MG63 (cell line): ENCODE results near the gene CMTM5. TPM values are rescaled to one million over a fixed set of nuclear protein-coding genes. Genes with fewer than 3 reads are reported as not detected.
"Not testable (repeated sequence)": the region's sequence is repeated elsewhere in the genome, so short reads cannot be mapped to it uniquely, and the experiment has no call there.

Source experiments
- DNase-seq: peaks from one replicate; pipeline ENCODE4 v3.0.0-alpha.2; 2020
- H3K27me3 ChIP-seq: fragments of 250-450 bp; sonication (Bioruptor Pico); 2 replicates; pipeline ENCODE4 v1.5.1; 2020; ENCODE audit warnings: mild to moderate bottlenecking, moderate library complexity
- H3K36me3 ChIP-seq: fragments of 250-450 bp; sonication (Bioruptor Pico); 2 replicates; pipeline ENCODE4 v1.5.1; 2020; ENCODE audit warnings: mild to moderate bottlenecking, moderate library complexity
- H3K4me3 ChIP-seq: fragments of 250-450 bp; sonication (Bioruptor Pico); 2 replicates; pipeline ENCODE4 v1.5.1; 2020; ENCODE audit warnings: mild to moderate bottlenecking, moderate library complexity
- H3K9me3 ChIP-seq: fragments of 250-450 bp; sonication (Bioruptor Pico); 2 replicates; pipeline ENCODE4 v1.5.1; 2020; ENCODE audit warnings: mild to moderate bottlenecking, moderate library complexity
- total RNA-seq: library from RNA; depleted of rRNA; stranded (reverse); fragments of >200 nt; shearing (Covaris generic); gene quantifications from 2 replicates; pipeline ENCODE4 v1.2.3, GENCODE V29; 2014; ENCODE audit warnings: low replicate concordance; rRNA removed

The CMTM5 gene
- total RNA-seq, 1 experiment from 2014 or later: not detected

DNA sequence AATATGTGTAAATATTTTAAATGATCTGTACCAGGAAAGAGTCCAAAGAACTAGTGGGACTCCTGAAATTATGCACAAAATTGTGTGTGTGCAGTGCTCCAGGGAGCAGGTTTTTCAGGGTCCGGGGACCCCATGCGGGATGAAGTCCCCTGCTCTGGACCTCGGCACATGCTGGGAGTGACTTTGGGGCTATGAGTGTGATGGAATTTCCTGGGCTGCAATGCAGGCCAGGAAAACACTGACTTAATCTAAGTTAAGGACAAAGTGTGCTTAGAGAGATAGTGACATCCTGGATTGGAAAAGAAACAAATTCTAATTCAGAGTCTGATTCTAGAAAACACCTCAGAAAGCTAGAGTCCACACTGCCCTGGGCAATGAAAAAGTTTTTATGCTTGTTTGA, 37.4 kb downstream of the CMTM5 start:
- Histone ChIP-seq H3K9me3 (no peaks in the 10 kb centered on the region), H3K27me3 (no peaks in the 10 kb centered on the region), H3K4me3 (no peak overlapping the region), H3K36me3 (no peaks in the 10 kb centered on the region)
- no peak for DNase-seq

DNA sequence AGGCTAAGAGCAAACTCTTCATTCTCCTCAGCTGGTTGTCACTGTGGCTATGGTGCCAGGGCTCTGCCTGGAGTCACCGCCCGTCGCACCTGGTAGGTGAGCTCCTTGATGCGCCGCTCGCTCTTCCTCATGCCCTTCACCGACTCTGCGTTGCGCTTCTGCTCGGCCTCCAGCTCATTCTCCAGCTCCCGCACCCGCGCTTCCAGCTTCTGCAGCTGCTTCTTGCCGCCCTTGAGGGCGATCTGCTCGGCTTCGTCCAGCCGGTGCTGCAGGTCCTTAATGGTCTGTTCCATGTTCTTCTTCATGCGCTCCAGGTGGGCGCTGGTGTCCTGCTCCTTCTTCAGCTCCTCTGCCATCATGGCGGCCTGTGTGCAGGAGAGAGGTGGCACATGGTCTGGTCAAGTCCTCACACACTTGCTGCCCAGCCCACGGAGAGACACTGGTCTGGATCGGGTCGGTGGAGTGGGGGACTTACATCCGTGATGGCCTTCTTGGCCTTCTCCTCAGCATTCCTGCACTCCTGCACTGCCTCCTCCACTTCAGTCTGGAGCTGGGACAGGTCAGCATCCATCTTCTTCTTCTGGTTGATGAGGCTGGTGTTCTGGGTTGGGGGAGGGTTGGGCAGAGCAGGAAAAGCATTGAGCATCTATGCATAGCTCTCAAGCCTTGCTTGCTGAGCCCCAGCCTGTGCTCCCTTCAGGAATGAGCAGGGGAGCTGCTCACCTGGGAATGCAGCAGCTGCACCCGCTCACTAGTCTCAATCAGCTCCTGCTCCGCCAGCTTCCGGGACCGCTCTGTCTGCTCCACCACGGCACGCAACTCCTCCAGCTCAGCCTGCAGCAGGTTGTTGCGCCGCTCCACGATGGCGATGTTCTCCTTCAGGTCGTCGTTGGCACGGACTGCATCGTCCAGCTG, 38.3 kb downstream of the CMTM5 start:
- Histone ChIP-seq H3K27me3 (no peaks in the 10 kb centered on the region), H3K4me3 (no peak overlapping the region), H3K36me3 (no peaks in the 10 kb centered on the region), H3K9me3 (no peaks in the 10 kb centered on the region)
- no peak for DNase-seq

DNA sequence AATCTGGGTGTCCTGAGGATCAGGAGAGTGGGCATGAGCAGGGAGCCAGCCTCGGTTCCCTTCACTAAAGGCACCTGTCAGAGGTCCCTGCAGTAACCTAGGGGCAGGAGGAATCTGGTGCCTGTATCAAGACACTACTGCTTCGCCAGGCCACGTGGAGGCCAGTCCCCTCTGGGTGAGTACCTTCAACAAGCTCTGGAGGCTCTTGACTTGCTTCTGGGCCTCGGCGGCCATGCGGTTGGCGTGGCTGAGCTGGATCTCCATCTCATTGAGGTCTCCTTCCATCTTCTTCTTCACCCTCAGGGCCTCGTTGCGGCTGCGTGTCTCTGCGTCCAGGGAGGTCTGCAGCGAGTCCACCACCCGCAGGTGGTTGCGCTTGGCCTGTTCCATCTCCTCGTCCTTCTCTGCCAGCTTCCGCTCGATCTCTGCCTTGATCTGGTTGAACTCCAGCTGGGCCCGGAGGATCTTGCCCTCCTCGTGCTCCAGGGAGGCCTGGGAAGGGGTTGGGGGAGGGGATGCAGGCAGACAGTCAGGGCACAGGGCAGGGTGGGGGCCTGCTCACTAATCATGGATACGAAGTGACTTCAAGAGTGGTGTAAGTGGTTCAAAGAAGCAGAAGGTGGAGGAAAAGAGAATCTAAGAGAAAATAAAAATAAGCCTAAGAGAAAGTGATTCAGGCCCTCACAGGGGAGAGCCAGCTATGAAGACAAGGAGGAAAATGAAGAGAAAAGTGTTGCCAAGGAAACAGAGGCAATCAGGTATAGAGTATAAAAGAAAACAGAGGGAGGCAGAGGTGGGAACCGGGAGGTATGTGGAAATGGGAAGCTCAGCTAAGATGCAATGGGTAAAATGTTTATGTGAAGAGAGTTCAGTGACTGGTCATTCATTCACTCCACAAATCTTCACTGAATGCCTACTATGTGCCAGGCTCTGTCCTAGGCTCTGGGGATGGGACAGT, 39.3 kb downstream of the CMTM5 start:
- H3K27me3 ChIP-seq: no peaks in the 10 kb centered on the region
- no peak for DNase-seq
- no peaks in the 10 kb centered on the region for H3K9me3 ChIP-seq
- H3K36me3 ChIP-seq: no peaks in the 10 kb centered on the region
- no peak overlapping the region for H3K4me3 ChIP-seq

DNA sequence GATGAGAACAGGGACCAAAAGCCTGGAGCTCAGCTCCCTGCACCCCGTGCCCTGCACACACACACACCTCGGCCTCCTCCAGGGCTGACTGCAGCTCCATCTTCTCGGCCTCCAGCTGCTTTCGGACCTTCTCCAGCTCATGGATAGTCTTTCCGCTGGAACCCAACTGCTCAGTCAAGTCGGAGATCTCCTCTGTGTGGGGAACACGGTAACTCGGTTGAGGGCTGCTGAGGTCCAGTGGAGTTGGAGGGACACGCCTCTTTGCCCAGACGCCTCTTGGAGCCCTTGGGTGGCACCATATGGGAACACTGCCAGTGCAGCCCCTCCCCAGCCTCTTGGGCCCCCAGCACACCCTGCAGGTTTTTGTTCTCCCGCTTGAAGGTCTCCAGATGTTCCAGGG, 40.0 kb downstream of the CMTM5 start:
- no peaks in the 10 kb centered on the region for H3K9me3 ChIP-seq
- no peaks in the 10 kb centered on the region for H3K36me3 ChIP-seq
- H3K27me3 ChIP-seq: no peaks in the 10 kb centered on the region
- no peak overlapping the region for H3K4me3 ChIP-seq
- DNase-seq: no peak

DNA sequence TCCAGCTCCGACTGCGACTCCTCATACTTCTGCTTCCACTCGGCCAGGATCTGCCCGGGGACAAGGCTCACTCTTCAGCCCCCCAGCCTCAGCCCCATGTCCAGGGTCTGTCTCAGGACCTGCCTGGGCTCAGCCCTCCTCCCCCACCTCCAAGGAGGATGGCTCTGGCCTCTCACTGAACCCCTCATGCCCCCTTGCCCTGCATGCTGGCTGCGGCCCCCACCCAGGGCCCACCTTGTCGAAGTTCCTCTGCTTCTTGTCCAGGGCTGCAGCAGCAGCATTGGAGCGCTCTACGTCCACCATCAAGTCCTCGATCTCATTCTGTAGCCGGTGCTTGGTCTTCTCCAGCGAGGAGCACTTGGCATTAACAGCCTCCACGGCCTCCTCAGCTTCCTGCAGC, 40.4 kb downstream of the CMTM5 start:
- not testable (repeated sequence) for H3K9me3 ChIP-seq, H3K4me3 ChIP-seq, DNase-seq, H3K27me3 ChIP-seq, H3K36me3 ChIP-seq

DNA sequence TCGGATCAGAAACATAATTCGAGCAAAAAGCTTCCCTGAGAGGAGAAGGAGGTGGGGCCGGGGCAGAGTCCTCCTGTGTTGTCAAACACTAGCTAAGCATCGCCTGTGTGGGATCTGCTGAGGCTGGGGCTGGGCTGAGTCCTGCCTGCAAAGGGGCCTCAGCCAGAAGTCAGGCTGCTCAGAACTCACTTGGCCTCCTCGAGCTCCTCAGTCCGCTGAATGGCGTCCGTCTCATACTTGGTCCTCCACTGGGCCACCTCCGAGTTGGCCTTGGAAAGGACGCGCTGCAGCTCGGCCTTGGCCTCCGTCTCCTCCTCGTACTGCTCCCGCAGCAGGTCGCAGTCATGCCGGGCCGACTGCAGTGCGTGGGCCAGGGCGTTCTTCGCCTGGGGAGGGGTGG, 41.2 kb downstream of the CMTM5 start:
- no peaks in the 10 kb centered on the region for H3K27me3 ChIP-seq
- no peaks in the 10 kb centered on the region for H3K9me3 ChIP-seq
- no peak for DNase-seq
- H3K4me3 ChIP-seq: no peak overlapping the region
- H3K36me3 ChIP-seq: no peaks in the 10 kb centered on the region

DNA sequence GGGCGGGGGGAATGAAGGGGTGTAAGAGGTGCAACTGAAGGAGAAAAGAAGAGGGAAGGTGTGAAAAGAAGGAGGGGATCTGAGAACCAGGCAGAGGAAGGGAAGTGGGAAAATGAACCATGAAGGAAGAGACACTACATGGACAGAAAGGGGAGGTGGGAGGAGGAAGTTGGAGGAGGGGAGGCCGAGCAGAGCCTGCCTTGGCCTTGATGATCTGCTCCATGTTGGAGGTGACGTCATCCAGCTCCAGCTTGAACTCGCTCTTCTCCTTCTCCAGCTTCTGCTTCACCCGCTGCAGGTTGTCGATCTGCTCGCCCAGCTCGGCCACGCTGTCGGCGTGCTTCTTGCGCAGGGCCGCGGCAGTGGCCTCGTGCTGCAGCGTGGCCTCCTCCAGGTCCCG, 42.8 kb downstream of the CMTM5 start:
- not testable (repeated sequence) for H3K27me3 ChIP-seq, H3K4me3 ChIP-seq, H3K9me3 ChIP-seq, DNase-seq, H3K36me3 ChIP-seq

DNA sequence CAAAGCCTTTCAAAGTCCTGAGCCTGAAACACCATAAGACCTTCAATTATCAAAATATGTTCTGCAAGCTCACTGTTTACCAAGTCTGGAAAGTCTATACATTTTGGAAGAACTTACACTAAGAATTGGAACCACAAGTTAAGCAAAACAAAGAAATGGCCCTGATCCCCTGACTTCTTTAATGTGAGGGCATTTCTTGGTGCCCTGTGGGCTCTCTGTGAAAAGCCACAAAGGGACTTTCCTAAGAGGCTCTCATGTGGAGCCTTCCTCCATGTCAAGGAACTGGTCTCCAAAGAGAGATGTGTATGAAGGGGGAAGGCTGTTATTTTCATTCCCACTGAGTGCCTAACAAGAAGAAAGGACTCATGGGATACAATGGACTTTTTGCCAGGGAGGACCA, 44.7 kb downstream of the CMTM5 start:
- H3K27me3 ChIP-seq: no peaks in the 10 kb centered on the region
- no peak overlapping the region for H3K4me3 ChIP-seq
- H3K36me3 ChIP-seq: no peaks in the 10 kb centered on the region
- DNase-seq: no peak
- H3K9me3 ChIP-seq: no peaks in the 10 kb centered on the region

DNA sequence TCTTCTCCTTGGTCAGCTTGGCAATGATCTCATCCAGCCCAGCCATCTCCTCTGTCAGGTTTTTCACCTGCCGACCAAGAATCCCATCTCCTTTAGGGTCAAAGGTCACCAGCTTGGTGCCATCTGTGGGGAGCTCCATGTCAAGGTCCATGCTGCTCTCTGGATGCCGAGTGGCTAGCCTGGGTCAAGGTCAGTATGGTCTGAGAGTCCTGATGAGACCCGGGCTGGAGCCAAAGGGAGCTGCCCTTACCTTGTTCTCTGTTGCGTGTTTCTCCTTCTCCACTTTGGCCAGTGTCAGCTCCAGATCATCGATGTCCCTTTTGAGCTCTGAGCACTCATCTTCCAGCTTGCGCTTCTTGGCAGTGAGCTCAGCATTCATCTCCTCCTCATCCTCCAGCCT, 46.8 kb downstream of the CMTM5 start:
- Histone ChIP-seq H3K27me3 (no peaks in the 10 kb centered on the region), H3K4me3 (no peak overlapping the region), H3K36me3 (no peaks in the 10 kb centered on the region), H3K9me3 (no peaks in the 10 kb centered on the region)
- no peak for DNase-seq

DNA sequence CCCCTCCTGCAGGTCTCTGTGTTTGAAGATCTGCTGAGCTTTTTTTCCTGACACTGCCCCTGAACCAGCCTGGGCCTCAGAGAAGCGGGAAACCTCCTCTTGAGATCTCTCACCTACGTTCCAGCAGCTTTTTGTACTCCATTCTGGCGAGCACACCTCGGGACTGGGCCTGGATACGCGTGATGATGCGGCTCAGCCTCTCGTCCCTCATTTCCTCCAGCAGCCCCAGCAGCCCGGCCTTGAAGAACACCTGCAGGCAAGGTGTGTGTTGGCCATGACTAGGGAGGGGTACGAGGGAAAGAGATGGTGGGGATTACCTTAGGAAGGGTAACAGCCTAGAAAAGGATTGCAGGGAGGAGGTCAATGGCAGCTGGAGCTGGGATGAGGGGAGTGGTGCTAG, 48.3 kb downstream of the CMTM5 start:
- DNase-seq: no peak
- Histone ChIP-seq H3K4me3 (no peak overlapping the region), H3K36me3 (no peaks in the 10 kb centered on the region), H3K27me3 (no peaks in the 10 kb centered on the region), H3K9me3 (no peaks in the 10 kb centered on the region)

DNA sequence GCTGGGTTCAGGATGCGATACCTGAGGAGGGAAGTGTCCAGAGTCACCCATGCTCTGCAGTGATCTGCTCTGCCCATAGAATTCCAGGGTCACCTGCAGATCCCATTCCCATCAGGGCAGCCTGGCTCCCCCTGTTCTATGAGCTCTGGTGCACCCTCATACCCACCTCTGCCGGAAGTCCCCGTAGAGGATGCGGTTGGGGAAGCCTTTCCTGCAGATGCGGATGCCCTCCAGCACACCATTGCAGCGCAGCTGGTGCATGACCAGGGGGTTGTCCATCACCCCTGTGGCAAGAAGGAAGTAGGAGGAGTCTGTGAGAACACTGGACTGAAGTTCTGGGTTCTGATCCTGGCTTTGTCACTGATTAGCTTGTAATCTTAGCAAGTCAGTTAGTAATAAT, 49.0 kb downstream of the CMTM5 start:
- not testable (repeated sequence) for H3K4me3 ChIP-seq, H3K27me3 ChIP-seq, DNase-seq, H3K36me3 ChIP-seq, H3K9me3 ChIP-seq

DNA sequence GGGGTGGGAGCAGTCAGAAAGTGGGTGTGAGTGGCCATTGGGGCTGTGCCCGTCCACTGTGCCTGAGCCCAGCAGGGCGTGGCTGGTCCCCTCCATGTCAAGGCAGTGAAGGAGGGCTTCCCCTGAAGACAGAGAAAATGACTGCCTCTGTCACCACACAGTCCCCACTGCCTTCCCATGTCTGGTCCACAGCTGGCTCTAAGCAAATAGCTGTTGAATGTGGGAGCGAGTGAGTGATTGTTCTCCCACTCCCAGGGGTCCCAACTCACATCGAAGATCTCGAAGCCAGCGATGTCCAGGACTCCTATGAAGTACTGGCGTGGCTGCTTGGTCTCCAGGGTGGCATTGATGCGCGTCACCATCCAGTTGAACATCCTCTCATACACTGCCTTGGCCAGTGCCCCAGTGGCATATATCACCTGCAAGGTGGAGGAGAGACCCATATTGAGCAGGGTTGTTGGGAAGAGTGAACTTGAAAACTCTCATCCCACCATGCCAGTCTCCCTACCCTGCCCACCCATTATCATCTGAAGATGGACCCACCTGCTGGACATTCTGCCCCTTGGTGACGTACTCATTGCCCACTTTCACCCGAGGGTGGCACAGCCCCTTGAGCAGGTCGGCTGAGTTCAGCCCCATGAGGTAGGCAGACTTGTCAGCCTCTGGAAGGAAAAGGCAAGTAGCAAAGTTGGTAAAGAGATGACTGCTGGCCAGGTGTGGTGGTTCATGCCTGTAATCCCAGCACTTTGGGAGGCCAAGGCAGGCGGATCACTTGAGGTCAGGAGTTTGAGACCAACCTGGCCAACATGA, 52.0 kb downstream of the CMTM5 start:
- H3K36me3 ChIP-seq: no peaks in the 10 kb centered on the region
- DNase-seq: no peak
- H3K9me3 ChIP-seq: no peaks in the 10 kb centered on the region
- no peaks in the 10 kb centered on the region for H3K27me3 ChIP-seq
- H3K4me3 ChIP-seq: no peak overlapping the region

Other genes starting within 250 kb of the CMTM5 start
- 0.13 and 8.4 TPM in 2 replicates for gene SLC7A8, start 193.4 kb upstream of the CMTM5 start, total RNA-seq
- not detected in 2 replicates for gene RNF212B, start 139.1 kb upstream of the CMTM5 start, total RNA-seq
- 0.76 and 1.4 TPM in 2 replicates for gene HOMEZ, start 90.9 kb upstream of the CMTM5 start, total RNA-seq
- 0.30 TPM in 1 of 2 replicates, not detected in the other for gene PPP1R3E, start 74.2 kb upstream of the CMTM5 start, total RNA-seq
- gene BCL2L2, start 70.2 kb upstream of the CMTM5 start, total RNA-seq: 7.1 and 10.7 TPM in 2 replicates
- gene PABPN1, start 55.6 kb upstream of the CMTM5 start, total RNA-seq: 48.3 and 89.9 TPM in 2 replicates
- gene SLC22A17, start 24.2 kb upstream of the CMTM5 start, total RNA-seq: 6.1 TPM in 1 of 2 replicates, not detected in the other
- 7.5 and 9.0 TPM in 2 replicates for gene EFS, start 11.9 kb upstream of the CMTM5 start, total RNA-seq
- gene IL25, start 4.2 kb upstream of the CMTM5 start, total RNA-seq: not detected in 2 replicates
- not detected in 2 replicates for gene MYH6, start 31.2 kb downstream of the CMTM5 start, total RNA-seq
- not detected in 2 replicates for gene MYH7, start 58.6 kb downstream of the CMTM5 start, total RNA-seq
- 26.9 and 59.9 TPM in 2 replicates for gene NGDN, start 92.7 kb downstream of the CMTM5 start, total RNA-seq
- gene ZFHX2, start 174.7 kb downstream of the CMTM5 start, total RNA-seq: not detected in 2 replicates
- 0.84 and 3.3 TPM in 2 replicates for gene THTPA, start 179.2 kb downstream of the CMTM5 start, total RNA-seq
- 0.79 and 9.7 TPM in 2 replicates for gene AP1G2, start 190.7 kb downstream of the CMTM5 start, total RNA-seq
- gene JPH4, start 201.7 kb downstream of the CMTM5 start, total RNA-seq: not detected in 2 replicates